NCI-H1694 (cell line): ENCODE results near the gene FRMD3.
A peak's percentile ranks its signal among the peaks of the same experiment; 100 is the strongest.

Experiments used
- DNase-seq: peaks from one replicate; lab custom pipeline; 2025; lab: John Stamatoyannopoulos, UW

The FRMD3 gene

DNA sequence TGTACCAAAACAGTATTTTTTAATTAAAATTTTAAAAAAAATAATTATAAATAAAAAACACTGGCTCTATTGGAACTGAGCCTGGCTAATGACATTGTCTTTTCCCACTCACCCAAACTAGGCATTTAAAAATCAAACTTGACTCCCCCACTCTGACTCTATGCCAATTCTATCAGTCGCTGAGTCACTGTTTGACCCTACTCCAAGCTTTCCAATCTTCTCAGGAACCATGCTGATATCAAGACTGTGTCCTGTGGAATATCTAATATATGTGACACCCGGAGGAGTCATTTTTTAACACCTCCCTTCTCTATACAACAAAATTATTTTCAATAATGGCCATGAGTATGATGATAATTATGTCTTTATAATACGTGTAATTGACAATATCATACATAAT is 303.7 kb downstream of the FRMD3 start:
- DNase-seq = no peak

DNA sequence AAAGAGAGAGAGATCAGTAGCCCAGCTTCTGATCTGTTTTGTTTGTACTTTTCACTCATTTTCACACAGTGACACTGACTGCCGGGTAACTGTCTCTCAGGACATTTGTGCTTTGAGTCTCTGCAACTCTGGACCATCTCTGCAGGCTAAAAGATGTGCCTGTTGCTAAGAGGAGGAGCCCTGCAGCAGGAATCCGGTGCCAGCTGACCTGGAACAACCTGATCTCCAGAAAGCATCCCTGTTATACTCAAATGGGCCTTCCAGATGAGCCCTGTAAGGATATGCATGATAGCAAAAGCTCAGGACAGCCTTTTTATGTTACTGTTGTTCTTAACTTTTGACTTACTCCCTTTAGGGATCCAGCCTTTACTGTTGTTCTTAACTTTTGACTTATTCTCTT is 304.6 kb downstream of the FRMD3 start:
- DNase-seq = no peak

DNA sequence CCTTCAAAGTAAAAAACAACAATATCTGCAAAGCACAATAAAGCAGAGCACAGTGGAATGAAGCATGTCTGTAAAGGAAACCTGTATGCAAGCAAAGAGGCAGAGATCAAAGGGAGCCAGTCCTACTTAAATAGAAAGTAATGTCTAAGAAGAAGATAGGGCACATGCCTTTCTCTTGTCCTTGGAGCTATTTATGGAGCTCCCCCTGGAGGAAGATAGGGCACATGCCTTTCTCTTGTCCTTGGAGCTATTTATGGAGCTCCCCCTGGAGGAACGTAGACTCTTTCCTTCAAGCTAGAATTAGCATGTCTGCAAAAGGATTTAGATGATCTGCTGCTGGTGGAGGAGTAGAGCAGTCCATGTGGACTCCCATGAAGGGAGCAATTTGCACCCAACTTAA is 307.2 kb downstream of the FRMD3 start:
- DNase-seq = no peak

DNA sequence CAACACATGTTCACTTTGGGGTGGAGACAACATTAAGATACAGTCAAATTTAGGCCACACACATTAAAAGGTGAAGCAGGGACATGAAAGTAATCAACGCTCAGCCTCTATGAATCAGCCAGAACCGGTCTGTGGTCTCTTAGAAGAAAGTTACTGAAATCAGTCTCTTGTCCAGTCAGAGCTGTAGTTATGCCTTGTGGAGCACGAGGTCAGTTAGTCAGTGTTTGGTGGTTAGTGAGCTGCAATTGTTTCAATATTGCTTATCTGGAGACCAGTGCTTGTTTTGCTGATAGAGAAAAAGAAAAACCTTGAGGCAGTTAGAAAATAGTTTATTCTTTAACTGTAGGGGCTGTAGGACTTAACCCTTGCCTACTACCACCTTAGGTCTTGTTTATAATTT is 317.5 kb downstream of the FRMD3 start:
- no peak for DNase-seq

DNA sequence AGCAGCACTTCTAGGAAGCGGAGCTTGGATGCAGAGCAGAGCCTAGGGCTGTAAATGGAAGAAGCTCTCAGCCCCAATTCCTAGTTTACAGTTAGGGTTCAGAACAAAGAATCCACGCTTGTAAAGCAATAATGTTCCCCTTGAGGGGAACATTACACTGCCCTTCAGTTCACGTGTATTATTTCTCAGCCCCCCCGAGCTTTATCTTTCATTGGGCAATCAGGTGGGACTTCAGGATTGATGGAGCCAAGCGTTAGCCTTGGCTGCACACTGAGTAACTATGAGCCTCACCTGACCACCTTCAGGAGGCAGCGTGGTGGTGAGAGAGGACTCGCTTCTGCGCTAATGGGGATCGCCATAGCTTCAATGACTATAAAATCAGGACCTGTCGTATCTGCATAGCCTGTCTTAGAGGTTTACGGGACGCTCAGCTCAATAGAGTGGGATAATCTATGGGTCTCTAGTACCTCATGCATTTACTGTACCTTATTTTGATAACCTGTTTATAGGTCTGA is 318.2 kb downstream of the FRMD3 start:
- DNase-seq = no peak

- peak; percentile 87 for DNase-seq
These were observed 318.9 kb downstream of the FRMD3 start for GRCh38 chr9:83219154-83219923.

GRCh38 chr9:83218411-83219090 is 319.6 kb downstream of the FRMD3 start:
- no peak for DNase-seq

DNA sequence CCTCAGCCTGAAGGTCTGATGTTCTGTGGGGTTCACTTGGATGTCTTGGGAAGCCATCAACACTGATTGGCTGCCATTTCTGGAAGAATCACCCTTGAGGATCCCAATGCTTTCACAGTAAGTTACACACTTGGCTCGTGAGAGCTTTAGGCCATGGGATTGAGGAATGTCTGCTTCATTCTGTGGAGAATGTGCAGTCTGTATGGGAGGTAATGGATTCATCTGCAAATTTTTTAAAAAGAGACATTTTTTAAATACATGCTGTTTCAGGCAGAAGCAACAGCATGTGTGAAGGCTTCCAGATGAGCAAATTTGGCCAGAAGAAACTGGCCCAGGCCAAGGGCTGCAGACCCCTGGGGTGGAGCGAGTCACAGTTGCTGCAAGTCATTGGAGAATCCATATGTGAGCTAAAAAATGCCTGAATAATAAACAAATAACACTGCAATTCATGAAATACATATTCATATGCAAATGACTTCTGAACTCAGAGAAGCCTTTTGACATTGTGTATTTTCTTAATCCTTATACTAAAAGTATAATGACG is 328.9 kb downstream of the FRMD3 start:
- DNase-seq = no peak

- DNase-seq = no peak
These were observed 329.9 kb downstream of the FRMD3 start for GRCh38 chr9:83208065-83208850.

DNA sequence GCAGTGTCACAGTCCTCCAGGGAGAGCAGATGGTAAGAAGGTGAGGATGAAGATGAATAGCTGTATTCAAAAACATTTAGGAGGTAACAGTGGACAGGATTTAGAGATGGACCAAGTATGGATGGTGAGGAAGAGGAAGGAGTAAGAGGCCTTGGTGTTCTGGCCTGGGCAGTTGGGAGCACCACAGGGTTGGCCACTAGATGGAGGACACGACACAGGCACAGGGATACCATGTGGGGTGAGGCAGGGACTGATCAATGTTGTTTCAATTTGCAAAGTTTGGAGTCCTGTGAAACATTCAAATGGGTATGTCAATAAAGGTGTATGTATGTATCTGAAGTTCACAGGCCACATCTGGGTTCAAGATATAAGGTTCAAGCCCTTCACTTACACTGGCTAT is 334.2 kb downstream of the FRMD3 start:
- DNase-seq = no peak

GRCh38 chr9:83200531-83200930 is 337.7 kb downstream of the FRMD3 start:
- no peak for DNase-seq

- DNase-seq = no peak
These were observed 338.4 kb downstream of the FRMD3 start for GRCh38 chr9:83199832-83200231.

DNA sequence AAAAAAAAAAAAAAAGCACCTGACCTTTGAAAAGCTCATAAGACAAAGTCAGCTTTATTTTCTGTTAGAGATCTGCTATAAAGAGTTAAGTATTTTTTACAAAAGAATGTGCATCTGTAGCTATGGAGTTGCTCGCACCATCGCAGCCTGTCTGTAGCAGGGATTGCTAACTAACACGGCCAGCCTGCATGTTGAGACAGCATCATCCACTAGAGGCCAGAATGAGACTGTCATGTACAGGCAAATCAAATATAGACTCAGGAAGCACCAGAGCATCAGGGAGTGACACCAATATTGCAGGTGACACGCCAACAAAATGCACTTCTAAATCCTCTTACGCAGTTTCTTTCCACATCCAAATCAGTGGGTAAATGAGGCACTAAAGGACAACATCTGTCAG is 339.0 kb downstream of the FRMD3 start:
- DNase-seq = peak; percentile 79

- DNase-seq = no peak
These were observed 339.8 kb downstream of the FRMD3 start for GRCh38 chr9:83198371-83198770.

DNA sequence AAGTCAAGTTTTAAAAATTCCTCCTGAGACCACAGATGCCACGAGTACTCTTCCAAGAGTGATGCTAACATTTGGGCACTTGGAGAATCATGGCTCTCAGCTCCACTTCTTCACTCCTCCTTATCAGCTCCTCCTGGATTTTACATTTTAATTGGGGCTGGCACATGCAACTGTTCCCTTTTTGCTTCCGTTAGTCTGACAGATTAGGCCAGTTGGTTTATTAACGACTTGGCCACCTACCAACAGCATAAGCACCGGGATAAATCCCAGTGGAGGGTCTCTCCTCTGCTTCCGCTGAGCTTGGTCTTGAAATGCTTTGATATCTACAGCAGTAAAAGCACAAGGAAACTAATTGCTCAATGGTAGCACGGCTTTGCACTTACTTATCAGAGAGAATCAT is 340.6 kb downstream of the FRMD3 start:
- peak; percentile 54 for DNase-seq

- no peak for DNase-seq
These were observed 341.3 kb downstream of the FRMD3 start for GRCh38 chr9:83196946-83197345.
